Ectodermal cell (in vitro differentiated cells): Measurements from ENCODE around the gene STAG1.
"Not testable (repeated sequence)": the region's sequence is repeated elsewhere in the genome, so short reads cannot be mapped to it uniquely, and the experiment has no call there.

Experiments
- H3K27ac ChIP-seq: 2 replicates; pipeline ENCODE4 v1.7.0; 2013; ENCODE audit warnings: mild to moderate bottlenecking, low read depth, low read length; ENCODE audit not compliant: insufficient read depth, poor library complexity, severe bottlenecking
- H3K27me3 ChIP-seq: 2 replicates; pipeline ENCODE4 v1.7.0; 2013; ENCODE audit warnings: mild to moderate bottlenecking, low read length; ENCODE audit not compliant: insufficient read depth, control insufficient read depth, poor library complexity, severe bottlenecking
- H3K36me3 ChIP-seq: one replicate; pipeline ENCODE4 v1.7.0; 2013; ENCODE audit warnings: low read length; ENCODE audit not compliant: control insufficient read depth, insufficient read depth
- H3K4me1 ChIP-seq: one replicate; pipeline ENCODE4 v1.7.0; 2013; ENCODE audit warnings: low read length; ENCODE audit not compliant: control insufficient read depth, insufficient read depth
- H3K4me3 ChIP-seq: 2 replicates; pipeline ENCODE4 v1.7.0; 2013; ENCODE audit warnings: low read depth, low read length, control low read depth; ENCODE audit not compliant: insufficient read depth
- H3K9me3 ChIP-seq: 2 replicates; pipeline ENCODE4 v1.7.0; 2013; ENCODE audit warnings: mild to moderate bottlenecking, low read length, moderate library complexity; ENCODE audit not compliant: control insufficient read depth
- WGBS, 2 experiments: methylation state at CpG; one replicate each; pipeline ENCODE4 v1.1.7; 2013; ENCODE audit warnings: missing lambda C conversion rate in 2 of 2; 5-methylcytosine and 5-hydroxymethylcytosine counted together

STAG1 gene

DNA sequence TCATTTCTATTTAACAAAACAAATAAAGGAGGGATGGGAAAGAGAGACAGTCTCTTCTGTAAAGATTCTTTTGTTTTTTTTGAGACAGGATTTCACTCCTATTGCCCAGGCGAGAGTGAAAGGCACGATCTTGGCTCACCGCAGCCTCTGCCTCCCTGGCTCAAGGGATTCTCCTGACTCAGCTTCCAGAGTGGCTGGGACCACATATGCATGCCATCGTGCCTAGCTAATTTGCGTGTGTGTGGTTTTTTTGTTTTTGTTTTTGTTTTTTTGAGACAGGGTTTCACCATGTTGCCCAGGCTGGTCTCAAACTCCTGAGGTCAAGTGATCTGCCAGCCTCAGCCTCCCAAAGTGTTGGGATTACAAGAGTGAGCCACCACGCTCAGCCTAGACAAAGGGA lies 23.3 kb downstream of the STAG1 start:
- 41 to 48% methylated on average over 6 of the region's 6 CpGs for WGBS, 2 experiments
- H3K27me3 ChIP-seq: no peaks in the 10 kb centered on the region
- no peaks in the 10 kb centered on the region for H3K9me3 ChIP-seq
- H3K36me3 ChIP-seq: no peaks in the 10 kb centered on the region
- H3K27ac ChIP-seq: no peak overlapping the region
- H3K4me3 ChIP-seq: no peak overlapping the region
- peaks cover 7% of the 10 kb centered on the region for H3K4me1 ChIP-seq

DNA sequence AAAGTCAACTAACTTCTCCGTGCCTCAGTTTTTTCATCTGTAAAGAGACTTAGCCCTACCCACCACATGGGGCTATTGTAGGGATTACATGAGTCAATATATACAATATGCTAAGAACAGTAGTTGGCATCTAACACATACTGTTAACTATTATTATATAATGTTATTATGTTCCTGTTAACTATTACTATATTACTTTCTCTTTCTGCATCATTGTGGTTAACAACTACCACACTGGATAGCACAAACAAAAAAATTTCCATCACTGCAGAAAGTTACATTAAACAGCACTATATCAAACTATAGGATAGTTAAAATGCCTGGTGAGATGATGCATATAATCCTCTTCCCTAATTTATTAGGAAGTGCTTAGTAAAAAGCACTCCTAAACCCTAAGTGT lies 23.7 kb downstream of the STAG1 start:
- no peak overlapping the region for H3K4me3 ChIP-seq
- 33 to 60% methylated on average over 1 of the region's 1 CpG for WGBS, 2 experiments

DNA sequence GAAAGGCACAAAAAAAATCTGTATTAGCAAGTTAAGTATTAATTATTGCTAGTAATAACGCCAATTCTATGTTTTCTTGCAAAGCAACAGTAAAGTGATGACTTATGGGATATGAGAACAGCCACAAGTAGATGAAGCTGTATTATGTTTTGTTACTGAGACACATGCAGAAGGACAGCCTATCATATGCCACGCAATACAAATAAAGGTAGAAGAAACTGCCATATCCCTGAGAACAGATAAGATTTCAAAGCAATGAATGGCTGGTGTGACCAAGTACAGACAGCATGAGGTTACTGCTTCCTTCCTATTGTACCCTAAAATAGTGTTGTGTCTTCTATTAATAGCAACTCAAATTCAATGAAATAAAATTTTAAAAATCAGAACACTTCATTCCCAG lies 26.7 kb downstream of the STAG1 start:
- Histone ChIP-seq H3K27me3 (no peaks in the 10 kb centered on the region), H3K4me1 (peaks cover 7% of the 10 kb centered on the region), H3K36me3 (no peaks in the 10 kb centered on the region), H3K4me3 (no peak overlapping the region), H3K27ac (no peak overlapping the region), H3K9me3 (no peaks in the 10 kb centered on the region)
- 98 to 100% methylated on average over 2 of the region's 2 CpGs for WGBS, 2 experiments

More for the DNA sequence above, 23.7 kb downstream of the STAG1 start:
- H3K9me3 ChIP-seq: no peaks in the 10 kb centered on the region
- H3K4me1 ChIP-seq: peaks cover 7% of the 10 kb centered on the region
- no peaks in the 10 kb centered on the region for H3K27me3 ChIP-seq
- H3K27ac ChIP-seq: no peak overlapping the region
- H3K36me3 ChIP-seq: no peaks in the 10 kb centered on the region

DNA sequence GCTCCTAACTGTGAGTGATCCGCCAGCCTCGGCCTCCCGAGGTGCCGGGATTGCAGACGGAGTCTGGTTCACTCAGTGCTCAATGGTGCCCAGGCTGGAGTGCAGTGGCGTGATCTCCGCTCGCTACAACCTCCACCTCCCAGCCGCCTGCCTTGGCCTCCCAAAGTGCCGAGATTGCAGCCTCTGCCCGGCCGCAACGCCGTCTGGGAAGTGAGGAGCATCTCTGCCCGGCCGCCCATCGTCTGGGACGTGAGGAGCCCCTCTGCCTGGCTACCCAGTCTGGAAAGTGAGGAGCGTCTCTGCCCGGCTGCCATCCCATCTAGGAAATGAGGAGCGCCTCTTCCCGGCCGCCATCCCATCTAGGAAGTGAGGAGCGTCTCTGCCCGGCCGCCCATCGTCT lies 29.3 kb downstream of the STAG1 start:
- not testable (repeated sequence) for H3K9me3 ChIP-seq, H3K27me3 ChIP-seq, H3K4me1 ChIP-seq, H3K36me3 ChIP-seq, H3K27ac ChIP-seq, H3K4me3 ChIP-seq
- whole genome bisulfite sequencing, 2 experiments: 89 to 96% methylated on average over 18 to 20 of the region's 27 CpGs

DNA sequence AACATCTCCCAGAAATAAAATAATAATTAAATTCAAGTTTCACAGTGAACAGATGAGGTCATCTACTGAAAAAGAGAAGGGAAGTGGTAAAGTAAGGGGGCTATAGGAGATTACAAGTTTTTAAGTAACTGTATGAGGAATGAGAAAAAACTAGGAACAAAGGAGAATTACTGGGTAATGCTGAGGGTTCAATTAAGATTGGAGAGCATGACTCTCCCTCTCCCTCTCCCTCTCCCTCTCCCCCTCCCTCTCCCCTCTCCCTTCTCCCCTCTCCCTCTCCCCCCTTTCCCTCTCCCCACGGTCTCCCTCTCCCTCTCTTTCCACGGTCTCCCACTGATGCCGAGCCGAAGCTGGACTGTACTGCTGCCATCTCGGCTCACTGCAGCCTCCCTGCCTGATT lies 29.8 kb downstream of the STAG1 start:
- not testable (repeated sequence) for H3K36me3 ChIP-seq, H3K4me3 ChIP-seq, H3K4me1 ChIP-seq, H3K9me3 ChIP-seq, H3K27me3 ChIP-seq, H3K27ac ChIP-seq
- WGBS, 2 experiments: no CpG with 5 or more reads among the region's 5 CpGs

DNA sequence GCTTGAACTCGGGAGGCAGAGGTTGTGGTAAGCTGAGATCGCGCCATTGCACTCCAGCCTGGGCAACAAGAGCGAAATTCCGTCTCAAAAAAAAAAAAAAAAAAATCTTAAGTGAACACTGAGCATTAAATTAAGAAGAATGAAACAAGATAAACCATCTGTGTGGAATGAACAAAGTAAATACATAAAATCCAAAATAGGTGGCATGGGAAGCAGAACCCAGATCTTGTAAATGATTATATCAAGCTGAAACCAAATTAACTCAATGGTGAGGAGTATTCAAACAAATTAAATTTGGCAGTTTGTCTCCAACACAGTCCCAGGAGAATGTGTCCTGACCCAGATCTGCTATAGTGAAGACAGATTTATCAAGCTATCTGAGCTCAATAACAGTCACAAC lies 32.1 kb downstream of the STAG1 start:
- Histone ChIP-seq H3K4me3 (no peak overlapping the region), H3K4me1 (no peaks in the 10 kb centered on the region), H3K27ac (no peak overlapping the region), H3K9me3 (no peaks in the 10 kb centered on the region), H3K27me3 (no peaks in the 10 kb centered on the region), H3K36me3 (no peaks in the 10 kb centered on the region)
- 93 to 98% methylated on average over 5 of the region's 5 CpGs for WGBS, 2 experiments

DNA sequence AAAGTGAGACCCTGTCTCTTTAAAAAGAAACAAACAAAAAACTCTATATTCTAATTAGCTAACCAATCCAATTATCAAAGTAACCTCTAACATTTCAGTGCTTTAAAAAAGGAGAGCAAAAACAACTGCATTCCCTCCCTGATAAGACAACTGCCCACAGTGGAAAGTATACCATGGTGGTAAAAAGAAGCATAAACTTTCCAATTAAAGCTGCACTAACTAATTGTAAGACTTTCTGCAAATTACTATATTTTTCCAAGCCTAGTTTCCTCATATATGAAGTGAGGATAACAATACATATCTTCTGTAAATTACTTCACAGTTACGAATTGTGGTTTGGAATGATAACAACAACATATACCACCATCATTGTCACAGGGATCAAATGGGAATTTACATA lies 35.5 kb downstream of the STAG1 start:
- no peak overlapping the region for H3K27ac ChIP-seq
- H3K9me3 ChIP-seq: no peaks in the 10 kb centered on the region
- 91% methylated on average over 1 of the region's 1 CpG; no CpG with 5 or more reads in 1 of the 2 experiments for WGBS, 2 experiments
- H3K4me1 ChIP-seq: no peaks in the 10 kb centered on the region
- no peak overlapping the region for H3K4me3 ChIP-seq
- H3K27me3 ChIP-seq: no peaks in the 10 kb centered on the region
- H3K36me3 ChIP-seq: no peaks in the 10 kb centered on the region

DNA sequence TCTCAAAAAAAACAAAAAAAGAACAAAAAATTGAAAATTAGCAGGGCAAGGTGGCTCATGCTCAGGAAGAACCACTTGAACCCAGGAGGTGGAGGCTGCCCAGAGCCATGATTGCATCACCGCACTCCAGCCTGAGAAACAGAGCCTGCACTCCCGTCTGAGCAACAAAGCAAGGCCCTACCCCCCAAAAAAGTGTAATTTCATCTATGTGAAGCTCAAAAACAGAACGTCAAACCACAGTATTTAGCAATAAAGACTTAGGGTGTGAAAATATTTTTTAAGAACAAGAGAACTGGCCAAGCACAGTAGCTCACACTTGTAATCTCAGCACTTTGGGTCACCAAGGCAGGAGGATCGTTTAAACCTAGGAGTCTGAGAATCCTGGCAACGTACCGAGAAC lies 38.2 kb downstream of the STAG1 start:
- Histone ChIP-seq H3K4me3 (no peak overlapping the region), H3K27ac (no peak overlapping the region), H3K27me3 (no peaks in the 10 kb centered on the region), H3K36me3 (no peaks in the 10 kb centered on the region), H3K9me3 (no peaks in the 10 kb centered on the region), H3K4me1 (no peaks in the 10 kb centered on the region)
- 91 to 93% methylated on average over 6 of the region's 6 CpGs for WGBS, 2 experiments

DNA sequence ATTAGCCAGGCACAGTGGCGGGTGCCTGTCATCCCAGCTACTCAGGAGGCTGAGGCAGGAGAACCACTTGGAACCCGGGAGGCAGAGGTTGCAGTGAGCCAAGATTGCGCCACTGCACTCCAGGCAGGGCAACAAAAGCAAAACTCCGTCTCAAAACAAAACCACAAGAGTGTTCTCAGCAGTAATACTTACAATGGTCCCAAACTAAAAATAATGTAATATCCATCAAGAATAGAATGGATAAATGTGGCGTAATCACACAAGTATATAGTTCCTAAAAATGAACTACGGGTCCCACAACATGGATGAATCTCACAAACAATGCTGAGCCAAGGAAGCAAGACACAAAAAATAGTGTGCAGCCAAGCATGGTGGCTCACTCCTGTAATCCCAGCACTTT lies 39.2 kb downstream of the STAG1 start:
- no peaks in the 10 kb centered on the region for H3K27me3 ChIP-seq
- H3K27ac ChIP-seq: no peak overlapping the region
- 94 to 98% methylated on average over 6 of the region's 6 CpGs for WGBS, 2 experiments
- H3K36me3 ChIP-seq: no peaks in the 10 kb centered on the region
- no peaks in the 10 kb centered on the region for H3K4me1 ChIP-seq
- no peaks in the 10 kb centered on the region for H3K9me3 ChIP-seq
- no peak overlapping the region for H3K4me3 ChIP-seq

DNA sequence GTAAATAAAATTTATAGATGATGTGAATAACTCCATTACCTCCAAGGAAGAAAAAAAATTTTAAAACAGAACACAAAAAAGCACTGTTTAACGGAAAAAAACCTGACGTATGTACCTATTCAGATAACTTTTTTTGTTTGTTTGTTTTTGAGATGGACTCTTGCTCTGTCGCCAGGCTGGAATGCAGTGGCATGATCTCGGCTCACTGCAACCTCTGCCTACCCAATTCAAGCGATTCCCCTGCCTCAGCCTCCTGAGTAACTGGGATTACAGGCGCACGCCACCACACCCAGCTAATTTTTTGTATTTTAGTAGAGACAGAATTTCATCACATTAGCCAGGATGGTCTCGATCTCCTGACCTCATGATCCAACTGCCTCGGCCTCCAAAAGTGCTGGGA lies 40.3 kb downstream of the STAG1 start:
- H3K27ac ChIP-seq, H3K9me3 ChIP-seq, H3K4me1 ChIP-seq, H3K27me3 ChIP-seq, H3K36me3 ChIP-seq, H3K4me3 ChIP-seq: not testable (repeated sequence)
- WGBS, 2 experiments: 94% methylated on average over 9 of the region's 9 CpGs

DNA sequence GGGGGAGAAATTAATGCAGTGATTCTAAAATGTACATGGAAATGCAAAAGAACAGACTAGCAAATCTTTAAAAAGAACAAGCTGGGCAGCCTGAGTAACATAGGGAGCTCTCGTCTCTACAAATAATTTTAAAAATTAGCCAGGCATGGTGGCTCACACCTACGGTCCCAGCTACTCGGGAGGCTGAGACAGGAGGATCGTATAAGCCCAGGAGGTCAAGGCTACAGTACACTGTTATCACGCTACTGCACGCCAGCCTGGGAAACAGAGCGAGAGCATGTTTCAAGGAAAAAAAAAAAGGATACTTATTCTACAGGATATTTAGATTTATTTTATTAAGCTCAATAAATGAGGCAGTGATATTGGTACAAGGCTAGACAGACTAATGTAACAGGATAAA lies 40.9 kb downstream of the STAG1 start:
- Histone ChIP-seq H3K27ac (no peak overlapping the region), H3K4me3 (no peak overlapping the region), H3K36me3 (no peaks in the 10 kb centered on the region), H3K4me1 (no peaks in the 10 kb centered on the region), H3K9me3 (no peaks in the 10 kb centered on the region), H3K27me3 (no peaks in the 10 kb centered on the region)
- 94 to 96% methylated on average over 7 of the region's 7 CpGs for WGBS, 2 experiments
